ENCODE results near the gene CHRNE. TPM values are rescaled to one million over a fixed set of nuclear protein-coding genes. Genes with fewer than 3 reads are reported as not detected.

CHRNE gene
- total and polyA plus RNA-seq, 2 of the 4 experiments (the other 2 are of a cell fraction) = under 0.01 to 0.21 TPM

DNA sequence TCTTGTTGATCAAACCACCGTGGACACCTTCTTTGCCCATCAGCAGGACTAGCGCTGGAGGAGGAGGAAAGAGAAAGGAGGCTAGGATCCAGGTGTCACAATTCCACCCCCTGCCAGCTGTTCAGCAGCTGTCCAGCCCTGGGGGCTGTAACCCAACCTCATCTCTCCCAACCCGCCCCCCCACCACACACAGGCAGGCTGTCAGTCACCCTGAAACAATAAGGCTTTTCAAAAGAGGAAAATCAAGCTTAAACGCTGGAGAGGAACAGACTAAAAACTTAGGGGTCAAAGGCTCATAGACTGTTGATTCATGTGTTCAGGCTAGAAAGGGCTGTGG, 43.0 kb upstream of the CHRNE start:
- Histone ChIP-seq H2AFZ (replicated peaks; ENCODE audit: low read length, poor library complexity) (no peak overlapping the region), H2AK9ac (replicated peaks; ENCODE audit: low read depth, low read length, poor library complexity) (no peak overlapping the region), H3K9me3 (ENCODE audit: control insufficient read depth, insufficient read depth, low read length) (no peaks in the 10 kb centered on the region), H3K23ac (ENCODE audit: low read depth, low read length) (peak overlapping the region; percentile 81), H2BK5ac (ENCODE audit: low read depth, low read length, poor library complexity, severe bottlenecking) (peak overlapping the region; percentile 98), H4K91ac (ENCODE audit: insufficient read depth, low read depth, low read length) (no peak overlapping the region; the same call in 1 of the 2 replicates), H3K4me3 (ENCODE audit: insufficient read depth, low read depth, low read length) (no peak overlapping the region), H3K14ac (replicated peaks; ENCODE audit: low read depth, low read length) (peak overlapping the region; percentile 95), H3K9me1 (ENCODE audit: insufficient read depth, low read length) (peaks cover 14% of the 10 kb centered on the region; the same call in 1 of the 2 replicates), H3K18ac (ENCODE audit: low read depth, low read length) (no peak overlapping the region), H3K27ac (ENCODE audit: insufficient read depth, low read length) (peak overlapping the region; percentile 96), H4K8ac (ENCODE audit: low read depth in 2 of 2, low read length in 2 of 2) (peak overlapping the region in 1 of 2 experiments; percentile 80; a peak in 1 of 4 replicates), H3K56ac (ENCODE audit: extremely low read depth, insufficient read depth, low read length) (peak overlapping the region; percentile 94; the same call in 1 of the 2 replicates), H3K36me3 (ENCODE audit: control insufficient read depth, insufficient read depth, low read length) (peaks cover 41% of the 10 kb centered on the region), H3K4ac (ENCODE audit: low read depth, low read length) (peak overlapping the region; percentile 85), H2AK5ac (ENCODE audit: low read depth, low read length) (no peak overlapping the region), H4K5ac (ENCODE audit: low read depth, low read length) (no peak overlapping the region), H3K27me3 (ENCODE audit: control insufficient read depth, insufficient read depth, low read length) (no peaks in the 10 kb centered on the region), H3K4me1 (ENCODE audit: control insufficient read depth, insufficient read depth, low read length) (peaks cover 21% of the 10 kb centered on the region), H3K9ac (ENCODE audit: low read depth, low read length) (peak overlapping the region; percentile 97), H3K79me1 (ENCODE audit: low read depth in 1 of 2, low read length in 2 of 2) (peaks cover 9 to 51% of the 10 kb centered on the region in 2 experiments; a peak in 3 of 4 replicates), H3K4me2 (ENCODE audit: low read depth, low read length) (peak overlapping the region; percentile 78), H2BK15ac (ENCODE audit: low read depth, low read length) (no peak overlapping the region), H2BK120ac (ENCODE audit: low read depth, low read length) (no peak overlapping the region), H4K20me1 (ENCODE audit: insufficient read depth, low read length) (peaks cover 66% of the 10 kb centered on the region), H2BK20ac (ENCODE audit: low read depth, low read length) (no peak overlapping the region)
- CTCF ChIA-PET = no interaction called here
- no CpG with 5 or more reads among the region's 4 CpGs for WGBS, 2 experiments (ENCODE audit: extremely low coverage in 2 of 2, insufficient read length in 1 of 2)
- in situ Hi-C loops (cut with MboI; ENCODE audit: low sequenced_read_pairs) = no loop called here
- dilution Hi-C loops (cut with HindIII; ENCODE audit: low sequenced_read_pairs, unreplicated experiment) = no loop called here
- DNase-seq = no peak
- no peak for TF ChIP-seq MXI1 (IDR thresholded peaks at IDR 0.05; ENCODE audit: borderline replicate concordance, low read depth, low read length)
- TF ChIP-seq, protein P1, sequence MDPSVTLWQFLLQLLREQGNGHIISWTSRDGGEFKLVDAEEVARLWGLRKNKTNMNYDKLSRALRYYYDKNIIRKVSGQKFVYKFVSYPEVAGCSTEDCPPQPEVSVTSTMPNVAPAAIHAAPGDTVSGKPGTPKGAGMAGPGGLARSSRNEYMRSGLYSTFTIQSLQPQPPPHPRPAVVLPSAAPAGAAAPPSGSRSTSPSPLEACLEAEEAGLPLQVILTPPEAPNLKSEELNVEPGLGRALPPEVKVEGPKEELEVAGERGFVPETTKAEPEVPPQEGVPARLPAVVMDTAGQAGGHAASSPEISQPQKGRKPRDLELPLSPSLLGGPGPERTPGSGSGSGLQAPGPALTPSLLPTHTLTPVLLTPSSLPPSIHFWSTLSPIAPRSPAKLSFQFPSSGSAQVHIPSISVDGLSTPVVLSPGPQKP (IDR thresholded peaks at IDR 0.05; ENCODE audit: borderline replicate concordance, low read depth, low read length) = no peak
- TF ChIP-seq RCOR1 (IDR thresholded peaks at IDR 0.05; ENCODE audit: insufficient replicate concordance, low read length) = no peak
- TF ChIP-seq RAD21 (IDR thresholded peaks at IDR 0.05; ENCODE audit: low read length) = no peak
- TF ChIP-seq, protein P2, sequence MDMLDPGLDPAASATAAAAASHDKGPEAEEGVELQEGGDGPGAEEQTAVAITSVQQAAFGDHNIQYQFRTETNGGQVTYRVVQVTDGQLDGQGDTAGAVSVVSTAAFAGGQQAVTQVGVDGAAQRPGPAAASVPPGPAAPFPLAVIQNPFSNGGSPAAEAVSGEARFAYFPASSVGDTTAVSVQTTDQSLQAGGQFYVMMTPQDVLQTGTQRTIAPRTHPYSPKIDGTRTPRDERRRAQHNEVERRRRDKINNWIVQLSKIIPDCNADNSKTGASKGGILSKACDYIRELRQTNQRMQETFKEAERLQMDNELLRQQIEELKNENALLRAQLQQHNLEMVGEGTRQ (IDR thresholded peaks at IDR 0.05; ENCODE audit: low read depth, low read length) = no peak
- no peak for TF ChIP-seq MAZ (IDR thresholded peaks at IDR 0.05; ENCODE audit: borderline replicate concordance, low read depth, low read length)
- no peak for TF ChIP-seq RFX5 (IDR thresholded peaks at IDR 0.05; ENCODE audit: low read depth, low read length)
- no peak for TF ChIP-seq BHLHE40 (IDR thresholded peaks at IDR 0.05; ENCODE audit: low read depth, low read length)
- TF ChIP-seq POLR2A (IDR thresholded peaks at IDR 0.05; ENCODE audit: low read depth, low read length) = no peak
- TF ChIP-seq FOS (IDR thresholded peaks at IDR 0.05; ENCODE audit: low read depth, low read length) = no peak
- TF ChIP-seq CHD1 (IDR thresholded peaks at IDR 0.05; ENCODE audit: low read depth, low read length) = no peak
- TF ChIP-seq, protein P3, sequence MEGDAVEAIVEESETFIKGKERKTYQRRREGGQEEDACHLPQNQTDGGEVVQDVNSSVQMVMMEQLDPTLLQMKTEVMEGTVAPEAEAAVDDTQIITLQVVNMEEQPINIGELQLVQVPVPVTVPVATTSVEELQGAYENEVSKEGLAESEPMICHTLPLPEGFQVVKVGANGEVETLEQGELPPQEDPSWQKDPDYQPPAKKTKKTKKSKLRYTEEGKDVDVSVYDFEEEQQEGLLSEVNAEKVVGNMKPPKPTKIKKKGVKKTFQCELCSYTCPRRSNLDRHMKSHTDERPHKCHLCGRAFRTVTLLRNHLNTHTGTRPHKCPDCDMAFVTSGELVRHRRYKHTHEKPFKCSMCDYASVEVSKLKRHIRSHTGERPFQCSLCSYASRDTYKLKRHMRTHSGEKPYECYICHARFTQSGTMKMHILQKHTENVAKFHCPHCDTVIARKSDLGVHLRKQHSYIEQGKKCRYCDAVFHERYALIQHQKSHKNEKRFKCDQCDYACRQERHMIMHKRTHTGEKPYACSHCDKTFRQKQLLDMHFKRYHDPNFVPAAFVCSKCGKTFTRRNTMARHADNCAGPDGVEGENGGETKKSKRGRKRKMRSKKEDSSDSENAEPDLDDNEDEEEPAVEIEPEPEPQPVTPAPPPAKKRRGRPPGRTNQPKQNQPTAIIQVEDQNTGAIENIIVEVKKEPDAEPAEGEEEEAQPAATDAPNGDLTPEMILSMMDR (conservative IDR thresholded peaks at IDR 0.05; ENCODE audit: low read depth, low read length) = no peak
- TF ChIP-seq CEBPB (IDR thresholded peaks at IDR 0.05; ENCODE audit: low read depth, low read length) = no peak
- no peak for ATAC-seq (ENCODE audit: low read depth)
- BruUV-seq (replicated peaks) = no TSS peak
- intact Hi-C loops (cut with micrococcal nuclease) = no loop called here
- POLR2A ChIA-PET (ENCODE audit: unreplicated experiment) = interaction anchor here (1.3 to 2.2 kb wide), 2 partner anchors 21 to 41 kb away, joined by 4 to 6 read pairs; partner anchors contain the start of genes CAMTA2 and SPAG7
